Right renal cortex interstitium (tissue), 3 donors: ENCODE results near the gene TNRC6A. TPM values are rescaled to one million over a fixed set of nuclear protein-coding genes. Genes with fewer than 3 reads are reported as not detected.
"Not testable (repeated sequence)": the region's sequence is repeated elsewhere in the genome, so short reads cannot be mapped to it uniquely, and the experiment has no call there.

Experiments used
- DNase-seq, 3 donors: peaks; one replicate each; pipeline ENCODE4 v3.0.0-alpha.2; 2013; ENCODE audit warnings: low read depth in 3 of 3, low spot score in 2 of 3
- polyA plus RNA-seq, 3 donors: library from polyadenylated mRNA; unstranded; fragments of 120-200 nt; gene quantifications; one replicate each; pipeline ENCODE4 v1.2.1, GENCODE V29; 2013; ENCODE audit not compliant: insufficient read length in 3 of 3

TNRC6A gene
- polyA plus RNA-seq, 3 donors = 46.8 to 51.7 (median 50.7) TPM

- no peak for DNase-seq
These were observed 110.0 kb downstream of the TNRC6A start for GRCh38 chr16:24839347-24839972.

DNA sequence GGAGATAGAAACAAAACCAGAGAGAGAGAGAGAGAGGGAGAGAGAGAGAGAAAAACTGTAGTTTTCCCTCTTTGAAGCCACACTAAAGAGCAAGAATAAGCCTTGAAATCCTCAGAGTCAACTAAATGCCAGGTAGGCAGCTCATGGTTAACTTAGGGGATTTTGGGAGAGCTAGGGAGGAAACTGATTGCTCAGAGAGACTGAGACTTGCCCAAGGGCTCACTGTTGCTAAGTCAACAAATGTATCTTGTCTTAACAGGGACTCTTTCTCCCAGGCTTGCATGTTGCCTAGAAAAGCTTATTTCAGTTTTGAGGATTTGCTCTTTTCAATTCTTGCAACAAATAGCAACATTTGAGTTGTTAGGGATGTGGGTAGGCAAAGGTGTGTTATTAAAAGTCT, 111.8 kb downstream of the TNRC6A start:
- DNase-seq = no peak

DNA sequence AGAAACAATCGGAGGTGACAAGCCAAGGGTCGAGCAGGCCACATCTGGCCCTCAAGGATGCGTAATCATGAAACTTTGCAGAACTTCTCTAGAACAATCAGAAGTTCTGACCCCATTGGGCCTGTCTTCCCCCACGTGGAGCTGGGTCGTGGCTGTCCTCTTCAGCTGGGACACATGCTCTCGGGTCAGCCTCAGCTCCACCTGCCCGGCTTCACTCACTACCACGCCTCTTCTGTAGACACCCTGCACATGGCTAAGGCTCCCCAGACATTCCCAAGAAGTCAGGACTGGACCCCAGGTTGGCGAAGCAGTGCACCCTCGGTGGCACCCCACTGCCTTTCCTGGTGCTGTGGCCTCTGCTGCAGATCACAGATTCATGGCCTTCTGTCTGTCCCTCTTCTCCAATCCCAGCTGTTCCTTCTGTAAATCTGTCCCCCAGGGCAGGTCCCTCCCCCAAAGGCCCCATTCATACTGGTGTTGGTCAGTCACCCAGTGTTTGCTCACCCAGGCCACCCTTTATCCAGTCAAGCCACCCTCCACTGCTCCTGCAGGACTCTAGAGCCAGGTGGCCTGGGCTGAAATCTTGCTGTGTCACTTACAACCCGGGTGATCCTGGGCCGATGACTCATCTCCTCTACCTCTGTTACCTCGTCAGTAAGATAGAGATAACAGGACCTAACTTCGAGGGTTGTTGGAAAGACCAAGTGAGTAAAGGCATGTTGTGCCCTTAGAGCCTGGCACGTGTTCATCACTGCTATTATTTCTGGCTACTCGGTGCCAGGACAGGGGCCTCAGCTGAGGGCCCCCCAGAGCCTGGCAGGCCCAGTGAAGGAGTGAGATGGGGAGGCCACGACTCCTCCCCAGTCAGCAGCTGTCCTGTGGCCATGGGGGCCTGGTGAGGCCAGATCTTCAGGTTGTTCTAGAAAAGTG, 114.9 kb downstream of the TNRC6A start:
- no peak for DNase-seq

- not testable (repeated sequence) for DNase-seq
These were observed 115.5 kb downstream of the TNRC6A start for GRCh38 chr16:24845031-24845365.

- no peak for DNase-seq
These were observed 116.5 kb downstream of the TNRC6A start, which contains the start of gene SLC5A11 for GRCh38 chr16:24845726-24846547. Gene SLC5A11, plus strand, starts transcription at chr16:24845963. Its CDS starts 12,681 bp downstream, at chr16:24858644.

DNA sequence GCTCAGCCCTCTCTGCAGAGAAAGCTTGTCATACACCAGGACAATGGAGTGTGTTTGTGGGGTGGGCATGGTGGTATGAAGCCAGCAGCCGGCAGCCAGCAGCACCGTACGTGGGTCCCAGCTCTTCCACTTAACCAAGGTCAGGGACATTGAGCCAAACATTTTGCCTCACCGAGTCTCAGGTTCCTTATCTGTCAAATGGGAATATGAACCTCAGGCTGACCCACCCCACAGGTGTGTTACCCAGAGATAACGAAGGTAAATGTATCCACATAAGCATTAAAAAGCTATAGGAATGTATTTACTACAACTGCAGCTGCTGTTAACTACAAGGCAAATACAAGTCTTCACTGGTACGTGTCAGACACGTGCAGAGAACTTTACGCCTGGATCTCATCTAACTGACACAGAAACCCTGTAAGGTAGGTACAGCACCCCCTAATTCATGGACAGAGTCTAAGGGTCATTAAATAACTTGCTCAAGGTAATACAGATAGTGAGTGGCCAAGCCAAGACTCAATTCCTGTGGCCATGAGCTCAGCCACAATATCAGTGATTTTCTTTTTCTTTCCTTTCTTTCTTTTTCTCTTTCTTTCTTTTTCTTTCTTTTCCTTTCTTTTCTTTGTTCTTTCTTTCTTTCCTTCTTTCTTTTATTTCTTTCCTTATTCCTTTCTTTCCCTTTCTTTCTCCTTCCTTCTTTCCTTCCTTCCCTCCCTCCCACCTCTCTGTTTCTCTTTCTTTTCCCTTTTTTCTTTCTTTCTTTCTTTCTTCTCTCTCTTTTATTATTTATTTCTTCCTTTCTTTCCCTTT, 117.3 kb downstream of the TNRC6A start:
- no peak for DNase-seq

GRCh38 chr16:24847358-24847664, 117.9 kb downstream of the TNRC6A start:
- no peak for DNase-seq

DNA sequence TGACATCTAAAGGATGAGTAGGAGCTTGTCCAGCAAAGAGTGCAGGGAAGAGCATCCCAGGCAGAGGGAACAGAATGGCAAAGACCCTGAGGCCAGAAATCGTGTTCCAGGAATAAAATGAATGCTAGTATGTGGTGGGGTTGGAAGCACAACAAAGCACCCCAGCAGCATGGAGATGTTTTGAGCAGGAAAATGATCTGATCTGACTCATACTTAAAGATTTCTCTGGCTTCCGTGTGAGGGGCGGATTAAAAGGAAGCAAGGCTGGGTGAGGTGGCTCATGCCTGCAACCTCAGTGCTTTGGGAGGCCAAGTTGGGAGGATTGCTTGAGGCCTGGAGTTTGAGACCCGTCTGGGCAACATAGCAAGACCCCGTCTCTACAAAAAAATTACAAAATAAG, 118.6 kb downstream of the TNRC6A start:
- no peak for DNase-seq

GRCh38 chr16:24849641-24850040, 120.2 kb downstream of the TNRC6A start:
- DNase-seq = no peak

DNA sequence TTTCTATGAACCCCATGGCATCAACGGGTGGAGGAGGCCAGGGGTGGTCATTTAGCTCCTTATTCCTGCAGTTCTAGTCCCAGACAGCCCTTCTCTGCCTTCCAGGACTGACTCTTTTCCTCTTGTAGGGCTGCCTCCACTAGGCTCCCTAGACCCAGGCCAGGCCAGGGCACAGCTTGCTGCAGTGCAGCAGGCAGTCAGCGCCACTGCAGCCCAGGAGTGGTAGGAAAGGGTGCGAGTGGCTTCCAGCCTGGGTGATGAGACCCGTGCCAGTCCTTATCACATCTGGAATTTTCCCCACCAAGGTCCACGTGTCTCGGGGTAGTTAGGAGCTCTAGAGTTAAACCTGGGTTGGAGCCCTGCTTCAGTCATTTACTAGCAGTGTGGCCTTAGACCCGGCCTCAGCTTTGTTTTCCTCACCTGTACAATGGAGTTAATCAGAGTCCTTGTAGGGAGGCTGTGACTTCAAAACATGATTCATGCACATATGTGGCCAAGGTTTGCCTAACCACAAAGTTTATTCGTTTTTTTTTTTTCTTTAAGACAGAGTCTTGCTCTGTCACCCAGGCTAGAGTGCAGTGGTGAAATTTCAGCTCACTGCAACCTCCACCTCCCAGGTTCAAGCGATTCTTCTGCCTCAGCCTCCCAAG, 121.0 kb downstream of the TNRC6A start:
- no peak for DNase-seq

- DNase-seq = no peak
These were observed 122.2 kb downstream of the TNRC6A start for GRCh38 chr16:24851700-24852099.

DNA sequence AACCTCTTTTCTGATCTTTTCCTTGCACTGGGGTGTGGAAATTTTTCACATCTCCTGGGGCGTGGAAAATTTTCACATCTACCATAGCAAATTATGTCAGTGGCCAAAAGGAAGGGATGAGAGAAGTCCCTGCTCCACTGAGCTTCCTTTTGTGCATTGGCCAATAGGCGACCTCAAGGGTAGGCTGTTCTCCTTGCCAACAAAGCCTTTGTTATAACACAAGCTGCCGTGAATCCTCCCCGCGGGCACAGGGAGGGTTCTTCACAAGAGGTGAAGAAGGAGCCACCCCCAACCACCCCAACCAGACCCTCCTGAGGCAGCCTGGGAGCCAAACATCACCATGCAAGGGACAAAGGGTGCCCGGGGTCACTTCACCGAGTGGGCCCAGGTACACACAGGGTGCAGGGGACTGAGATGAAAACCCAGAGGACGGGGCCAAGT, 122.8 kb downstream of the TNRC6A start:
- no peak for DNase-seq

- DNase-seq = no peak
These were observed 123.8 kb downstream of the TNRC6A start for GRCh38 chr16:24853169-24853824.

DNA sequence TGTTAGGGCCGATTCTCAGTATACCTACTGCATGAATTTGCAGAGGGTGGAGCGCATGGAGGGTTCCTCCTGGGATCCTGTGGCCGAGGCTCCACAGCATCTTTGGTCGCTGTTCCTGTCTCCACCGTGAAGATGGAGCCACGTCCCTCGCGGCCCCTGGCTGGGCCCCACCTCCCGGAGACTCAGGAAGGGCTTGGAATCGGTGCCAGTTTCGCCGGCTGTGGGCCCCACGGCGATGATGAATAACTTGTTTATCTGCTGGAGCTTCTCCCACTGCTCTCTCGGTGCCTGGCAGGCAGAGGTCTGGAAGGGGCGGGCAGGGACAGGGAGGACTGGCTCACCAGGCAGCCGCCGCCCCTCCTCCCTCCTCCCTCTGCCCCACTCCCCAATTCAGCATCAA, 124.4 kb downstream of the TNRC6A start:
- no peak for DNase-seq

- DNase-seq = no peak
These were observed 125.2 kb downstream of the TNRC6A start for GRCh38 chr16:24854607-24855171.

- DNase-seq = no peak
These were observed 126.2 kb downstream of the TNRC6A start for GRCh38 chr16:24855678-24856077.

- not testable (repeated sequence) for DNase-seq
These were observed 127.4 kb downstream of the TNRC6A start for GRCh38 chr16:24856871-24857270.

DNA sequence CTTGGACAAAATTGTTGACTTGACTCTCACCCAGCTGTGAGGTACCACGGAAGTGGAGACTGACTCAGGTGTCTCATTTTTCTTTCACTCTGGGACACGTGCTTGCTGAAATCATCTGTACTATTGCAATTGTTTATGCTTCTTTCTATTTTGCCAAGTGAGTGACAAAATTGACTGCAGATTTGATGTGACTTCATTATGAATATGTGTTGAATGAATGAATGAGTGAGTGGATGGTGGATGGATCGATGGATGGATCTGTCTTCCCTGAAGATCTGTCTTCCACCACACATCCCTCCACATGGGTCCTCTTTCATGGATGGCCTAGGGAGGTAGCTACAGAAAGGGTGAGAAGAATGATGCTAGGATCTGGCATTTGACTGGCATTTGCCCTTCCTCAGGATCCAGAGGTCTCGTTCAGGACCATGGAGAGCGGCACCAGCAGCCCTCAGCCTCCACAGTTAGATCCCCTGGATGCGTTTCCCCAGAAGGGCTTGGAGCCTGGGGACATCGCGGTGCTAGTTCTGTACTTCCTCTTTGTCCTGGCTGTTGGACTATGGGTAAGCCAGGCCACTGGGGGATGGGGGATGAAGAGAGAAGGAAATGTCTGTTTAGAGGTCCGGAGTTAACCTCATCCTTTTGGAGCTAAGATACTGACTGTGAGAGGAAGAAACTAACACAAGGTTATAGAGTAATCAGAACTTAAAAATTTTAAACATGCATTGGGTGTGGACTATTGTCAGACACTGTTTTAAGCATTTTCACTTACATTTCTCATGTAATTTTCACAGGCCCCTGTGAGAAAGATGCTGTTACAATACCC, 129.0 kb downstream of the TNRC6A start:
- DNase-seq = peak; percentile 23 to 39 (median 37)
